Activated T-helper 9 cell treated with anti-CD3 and anti-CD28 coated beads, Interleukin-2, amount 50 U/mL, for 16 hours (primary cell): ENCODE data around the gene ATG2A.
A peak's percentile ranks its signal among the peaks of the same experiment; 100 is the strongest.

Source experiments
- DNase-seq: peaks from one replicate; pipeline ENCODE4 v3.0.0-alpha.2; 2020; ENCODE audit warnings: low read depth

ATG2A gene

DNA sequence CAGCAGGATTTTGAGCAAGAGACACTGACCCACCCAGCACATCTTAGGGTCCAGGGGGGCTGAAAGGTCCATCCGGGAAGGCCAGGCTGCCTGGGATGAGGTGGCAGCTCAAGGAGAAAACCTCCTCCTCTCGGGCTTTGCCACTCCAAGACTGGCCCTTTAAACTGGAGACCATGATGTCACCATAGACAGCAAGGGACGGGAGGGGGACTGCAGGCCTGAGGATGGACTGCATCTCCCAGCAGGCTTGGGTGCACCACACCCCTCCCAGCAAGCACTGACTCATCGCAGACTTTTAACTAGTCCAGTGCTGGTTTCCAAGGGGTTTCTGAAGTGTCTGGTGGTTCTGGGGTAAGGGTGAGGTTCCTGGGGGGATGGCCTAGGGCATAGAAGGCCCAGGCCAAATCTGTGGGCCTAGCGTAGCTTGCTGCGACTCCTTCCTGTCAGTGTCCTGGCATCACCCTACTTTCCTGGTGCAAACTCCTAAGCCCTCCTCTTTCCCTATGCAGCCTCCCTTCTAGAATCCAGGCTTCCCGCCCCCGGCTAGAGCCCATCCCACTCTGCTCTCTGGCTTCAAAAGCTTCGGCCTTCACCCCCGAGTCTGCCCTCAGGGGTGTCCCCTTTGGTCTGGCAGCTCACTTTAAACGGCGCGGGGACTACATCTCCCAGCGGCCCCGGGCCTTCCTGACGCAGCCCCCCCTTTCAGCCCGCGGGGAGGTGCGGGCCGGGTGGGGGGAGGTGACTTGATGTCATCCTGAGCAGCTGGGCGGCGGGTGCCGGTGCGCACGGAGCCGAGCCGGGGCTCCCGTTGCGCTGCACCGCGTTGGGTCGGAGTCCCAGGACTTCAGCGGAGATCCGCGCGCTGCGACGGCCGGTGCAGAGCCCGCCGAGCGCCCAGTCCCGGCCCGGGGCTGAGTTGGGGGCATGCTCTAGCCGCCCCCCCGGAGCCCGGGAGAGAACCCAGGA lies 7.2 kb upstream of the ATG2A start, which contains the start of gene PPP2R5B:
Gene PPP2R5B (plus strand): TSS at position 746 of the 966 bp plus-strand sequence. CDS start 1,046 bp downstream, outside the sequence.
- DNase-seq, result peak; percentile 89

- no peak for DNase-seq
Observed at GRCh38 chr11:64923151-64923661, 6.2 kb upstream of the ATG2A start.

DNA sequence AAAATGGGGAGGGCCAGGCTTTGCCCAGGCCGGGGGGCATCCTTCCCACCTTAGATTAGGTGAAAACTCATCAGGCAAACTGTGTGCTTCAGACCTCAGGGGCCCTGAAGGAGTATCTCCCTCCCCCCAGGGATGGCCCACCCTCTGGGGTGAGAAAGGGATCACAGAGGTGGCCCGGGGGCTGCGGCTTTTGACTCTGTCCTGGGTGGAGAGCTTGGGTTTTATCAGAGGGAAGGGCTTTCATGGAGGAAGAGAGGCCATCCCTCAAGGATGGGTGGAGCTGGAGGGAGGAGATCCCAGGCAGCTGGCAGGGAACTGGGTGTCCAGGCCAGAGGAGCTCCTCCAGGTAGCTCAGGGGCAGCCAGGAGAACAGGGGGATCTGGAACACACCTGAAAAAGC lies 4.4 kb upstream of the ATG2A start:
- DNase-seq, result no peak

GRCh38 chr11:64920124-64920523 lies 3.1 kb upstream of the ATG2A start:
- no peak for DNase-seq

DNA sequence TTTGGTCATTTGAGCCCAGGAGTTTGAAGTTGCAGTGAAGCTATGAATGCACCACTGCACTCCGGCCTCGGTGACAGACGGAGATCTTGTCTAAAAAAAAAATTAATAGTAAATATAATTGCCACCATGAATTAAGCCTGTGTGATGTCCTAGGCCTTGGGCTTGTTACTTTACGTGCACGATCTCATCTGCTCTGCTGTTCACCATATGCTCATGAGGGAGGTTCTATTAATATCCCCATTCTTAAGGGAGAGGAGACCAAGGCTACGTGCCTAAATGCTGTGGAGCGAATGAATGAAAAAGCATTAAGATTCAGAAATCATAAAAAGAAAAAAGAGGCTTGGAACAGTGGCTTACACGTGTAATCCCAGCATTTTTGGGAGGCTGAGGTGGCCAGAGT lies 2.6 kb upstream of the ATG2A start:
- no peak for DNase-seq

GRCh38 chr11:64918017-64918416 lies 1.0 kb upstream of the ATG2A start:
- no peak for DNase-seq

DNA sequence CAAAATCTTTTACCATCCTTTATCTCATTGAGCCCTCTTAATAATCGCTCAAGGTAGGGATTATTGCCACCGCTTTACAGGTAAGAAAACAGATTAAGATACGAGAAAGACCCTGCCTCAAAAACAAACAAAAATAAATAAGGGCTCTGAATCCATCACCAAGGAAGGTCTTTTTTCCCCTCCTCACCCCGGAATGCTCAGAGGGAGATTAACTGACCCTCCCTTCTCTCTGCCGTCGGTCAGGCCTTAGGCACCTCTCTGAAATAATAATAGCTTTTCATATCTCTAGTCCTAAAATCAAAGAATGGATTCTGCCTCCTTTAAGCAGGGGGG lies 620 bp upstream of the ATG2A start:
- no peak for DNase-seq

DNA sequence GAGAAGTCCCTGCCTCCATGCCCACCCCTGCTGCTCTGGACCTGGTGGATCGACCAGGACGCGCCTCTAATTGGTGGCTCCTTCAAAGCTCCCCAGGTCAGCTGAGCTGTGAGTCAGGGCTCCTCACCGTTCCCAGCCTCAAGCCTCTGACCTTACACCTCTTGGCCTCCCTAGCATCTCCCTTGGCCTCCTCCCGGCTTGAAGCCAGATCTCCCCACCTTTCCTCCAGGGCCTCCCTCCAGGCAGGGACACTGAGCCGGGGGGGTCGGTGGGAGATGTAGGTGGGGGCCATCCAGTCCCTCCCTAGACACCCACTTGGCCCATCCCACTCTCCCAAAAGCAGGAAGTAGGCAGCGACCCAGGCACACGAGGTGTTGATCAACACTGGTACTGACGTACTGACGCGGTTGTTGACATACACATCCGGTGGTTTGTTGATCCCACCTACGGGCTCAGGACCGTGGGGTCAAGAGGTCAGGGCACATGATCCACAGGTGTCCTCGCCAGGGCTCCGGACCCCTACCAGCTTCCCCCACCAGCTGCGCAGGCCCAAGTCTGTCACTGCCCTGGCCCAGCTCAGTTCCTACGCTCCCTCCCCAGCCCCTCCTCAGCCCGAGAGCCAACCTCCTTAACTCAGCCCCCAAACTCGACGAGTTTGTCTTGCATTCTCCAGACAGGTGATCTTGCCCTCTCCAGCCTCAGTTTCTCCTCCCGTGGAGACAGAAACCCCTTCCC lies 802 bp downstream of the ATG2A start:
- DNase-seq, result no peak

DNA sequence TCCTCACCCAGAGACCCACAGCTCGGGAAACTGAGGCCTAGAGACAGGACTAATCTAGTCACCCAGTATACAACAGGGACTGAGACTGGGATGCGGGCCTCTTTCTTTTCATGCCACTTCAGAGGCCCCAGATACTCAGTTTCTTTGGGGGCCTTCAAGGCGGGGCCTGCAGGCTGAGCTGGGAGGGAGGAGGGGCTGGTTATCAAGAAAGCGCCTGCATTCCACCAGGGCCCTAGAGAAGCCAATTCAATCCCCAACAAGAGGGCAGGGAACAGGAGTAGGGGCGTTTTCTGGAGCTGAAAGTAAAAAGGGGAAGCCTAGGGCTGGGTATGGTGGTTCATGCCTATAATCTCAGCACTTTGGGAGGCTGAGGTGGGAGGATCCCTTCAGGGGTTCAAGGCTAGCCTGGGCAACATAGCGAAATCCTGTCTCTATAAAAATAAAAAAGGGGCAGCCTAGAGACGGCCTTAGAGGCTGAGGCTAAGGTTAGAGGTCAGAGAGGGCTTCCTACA lies 1.6 kb downstream of the ATG2A start:
- no peak for DNase-seq

- no peak for DNase-seq
Observed at GRCh38 chr11:64914123-64914522, 2.9 kb downstream of the ATG2A start.

- DNase-seq, result no peak
Observed at GRCh38 chr11:64913171-64913727, 3.8 kb downstream of the ATG2A start.

DNA sequence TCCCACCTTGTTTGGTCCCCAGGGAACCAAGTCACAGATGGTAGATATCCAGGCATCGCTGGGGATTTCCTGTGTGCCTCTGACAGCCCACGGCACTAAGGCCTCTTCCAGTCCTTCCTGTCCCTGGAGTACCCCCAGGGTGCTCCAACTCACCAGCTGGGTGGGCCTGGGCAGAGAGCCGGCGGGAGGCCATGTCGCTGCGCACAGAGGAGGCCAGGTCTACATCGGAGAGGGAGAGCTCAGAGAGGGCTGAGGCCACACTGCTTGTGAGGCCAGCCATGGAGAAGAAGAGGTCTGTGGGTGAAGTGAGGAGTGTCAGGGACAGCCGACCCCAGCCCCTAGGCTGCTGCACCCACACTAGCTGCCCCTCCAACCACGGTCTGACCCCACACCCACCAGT lies 5.3 kb downstream of the ATG2A start:
- no peak for DNase-seq

GRCh38 chr11:64911142-64911541 lies 5.9 kb downstream of the ATG2A start:
- DNase-seq, result no peak

- no peak for DNase-seq
Observed at GRCh38 chr11:64910451-64911093, 6.4 kb downstream of the ATG2A start.

DNA sequence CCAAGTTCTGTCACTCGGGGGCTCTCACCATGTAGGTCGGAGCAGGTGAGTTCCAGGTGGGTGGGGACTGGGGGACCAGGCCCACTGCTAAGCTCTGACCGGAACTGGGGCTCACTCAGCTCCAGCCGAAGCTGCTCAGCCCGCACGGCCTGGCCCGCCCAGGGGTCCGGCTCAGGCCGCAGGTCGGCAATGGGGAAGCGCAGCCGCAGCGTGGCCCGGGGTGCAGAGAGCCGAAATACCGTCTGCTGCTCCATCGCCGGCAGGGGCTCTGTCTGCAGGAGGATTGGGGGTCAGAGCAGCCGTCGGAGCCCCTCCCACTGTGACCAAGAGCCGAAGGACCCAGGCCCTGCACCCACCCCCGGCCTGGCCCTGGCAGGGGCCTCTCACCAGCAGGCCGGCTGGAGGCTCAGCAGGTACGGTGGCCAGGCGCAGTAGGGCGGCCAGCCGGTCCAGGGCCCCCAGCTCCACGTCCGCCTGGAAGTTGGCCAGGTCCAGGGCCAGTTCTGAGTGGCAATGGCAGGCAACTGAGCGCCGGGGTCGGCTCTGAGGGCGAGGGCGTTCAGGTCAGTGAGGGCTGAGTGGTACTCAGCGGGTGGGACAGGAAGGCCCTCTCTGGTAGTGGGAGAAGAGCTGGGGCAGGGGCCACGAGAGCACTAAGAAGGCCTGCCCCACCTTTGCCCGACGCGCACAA lies 7.2 kb downstream of the ATG2A start:
- DNase-seq, result no peak

DNA sequence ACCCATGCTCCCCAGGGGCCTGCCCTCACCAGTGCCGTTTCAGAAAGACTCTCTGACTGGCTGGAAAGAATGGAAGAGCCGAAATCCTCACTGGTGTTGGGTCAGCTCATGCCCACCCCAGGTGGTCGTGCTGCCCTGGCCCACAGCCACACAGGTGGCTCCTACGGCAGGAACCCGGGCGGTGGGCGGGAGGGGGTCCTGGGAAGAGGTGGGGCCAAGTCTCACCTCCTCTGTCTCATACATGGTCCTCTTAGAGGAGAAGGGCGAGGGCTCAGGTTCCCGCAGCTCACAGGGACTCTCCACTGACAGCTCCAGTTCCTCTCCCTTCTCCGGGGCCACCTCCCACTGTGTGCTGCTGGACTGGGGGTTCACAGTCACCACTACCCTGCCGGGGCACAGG lies 8.2 kb downstream of the ATG2A start:
- no peak for DNase-seq

DNA sequence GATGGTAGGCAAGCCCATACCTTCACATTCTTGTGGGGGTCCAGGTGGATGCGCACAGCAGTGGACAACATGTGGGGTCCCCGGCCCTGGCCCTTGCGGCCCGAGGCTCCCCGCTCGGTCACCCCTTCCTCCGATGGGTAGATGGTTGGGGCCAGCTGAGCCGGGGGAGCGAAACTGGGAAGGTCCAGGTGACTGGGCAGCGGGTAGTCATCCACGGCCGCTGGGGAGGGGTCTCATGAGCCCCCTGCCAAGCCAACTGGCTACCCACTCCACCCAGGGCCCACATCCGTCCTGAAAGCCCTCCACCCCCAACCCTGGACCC lies 10.7 kb downstream of the ATG2A start:
- no peak for DNase-seq

GRCh38 chr11:64905516-64906313 lies 11.3 kb downstream of the ATG2A start:
- DNase-seq, result no peak

- DNase-seq, result no peak
Observed at GRCh38 chr11:64903291-64903833, 13.6 kb downstream of the ATG2A start.
